SK-N-MC (cell line): Measurements from ENCODE around the gene MAGI3.

ENCODE experiments used
- DNase-seq: peaks from one replicate; pipeline ENCODE4 v3.0.0-alpha.2; 2011; ENCODE audit warnings: low read depth, low spot score
- H3K27ac ChIP-seq: fragments of 200-600 bp; sonication (generic); 2 replicates; pipeline ENCODE4 v1.5.1; 2016; ENCODE audit warnings: mixed run types
- H3K36me3 ChIP-seq: fragments of 200-600 bp; sonication (generic); 2 replicates; pipeline ENCODE4 v1.6.1; 2017; ENCODE audit warnings: antibody characterized with exemption, low read length, mixed read lengths; ENCODE audit not compliant: insufficient read depth
- H3K4me3 ChIP-seq: fragments of 200-600 bp; sonication (generic); 2 replicates; pipeline ENCODE4 v1.5.1; 2016
- H3K9ac ChIP-seq: fragments of 200-600 bp; sonication (generic); 2 replicates; pipeline ENCODE4 v1.8.0; 2017; ENCODE audit warnings: mixed run types, mixed read lengths; ENCODE audit not compliant: insufficient read length
- H3K9me3 ChIP-seq: fragments of 200-600 bp; sonication (generic); 2 replicates; pipeline ENCODE4 v1.6.1; 2017; ENCODE audit warnings: low read depth, mild to moderate bottlenecking, antibody characterized with exemption, low read length, moderate library complexity, mixed read lengths
- EZH2 ChIP-seq: fragments of 200-600 bp; sonication (generic); IDR thresholded peaks from one replicate; pipeline ENCODE4 v1.6.1; 2017; ENCODE audit warnings: antibody characterized with exemption
- FOXP2 ChIP-seq: optimal IDR thresholded peaks from 2 replicates; pipeline ENCODE3; 2011; ENCODE audit warnings: mild to moderate bottlenecking, moderate library complexity; ENCODE audit not compliant: insufficient read depth; ENCODE audit errors: extremely low read length, control extremely low read depth
- POLR2AphosphoS5 ChIP-seq: IDR thresholded peaks from 2 replicates; pipeline ENCODE4 v1.6.1; 2012; ENCODE audit warnings: mild to moderate bottlenecking, low read depth, low read length, borderline replicate concordance

The MAGI3 gene

DNA sequence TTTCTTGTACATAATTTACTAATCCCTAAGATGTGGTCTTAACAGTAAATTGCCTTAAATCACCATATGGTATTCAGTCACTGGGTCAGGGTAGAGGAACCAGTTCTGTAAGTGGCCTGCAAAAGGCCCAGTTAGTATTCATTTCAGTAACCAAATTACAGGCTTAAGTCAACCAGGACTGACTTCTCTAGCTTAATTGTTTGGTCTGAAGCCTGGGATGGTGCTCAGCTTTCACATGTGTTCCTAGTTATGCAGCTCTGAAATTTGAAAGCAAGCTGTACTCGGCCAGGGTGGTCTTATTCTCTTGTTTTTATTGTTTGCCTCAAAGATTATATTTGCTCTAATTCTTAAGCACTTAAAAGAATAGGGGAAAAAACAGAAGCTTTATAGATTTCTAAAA is 144.6 kb downstream of the MAGI3 start:
- Histone ChIP-seq H3K9me3 (no peaks in the 10 kb centered on the region; the same call in 1 of the 2 replicates), H3K27ac (peak overlapping the region; percentile 88), H3K9ac (peak overlapping the region; percentile 49), H3K36me3 (no peaks in the 10 kb centered on the region), H3K4me3 (peak overlapping the region; percentile 51)
- DNase-seq, result no peak
- TF ChIP-seq FOXP2, result no peak
- TF ChIP-seq POLR2AphosphoS5, result no peak
- TF ChIP-seq EZH2, result no peak

DNA sequence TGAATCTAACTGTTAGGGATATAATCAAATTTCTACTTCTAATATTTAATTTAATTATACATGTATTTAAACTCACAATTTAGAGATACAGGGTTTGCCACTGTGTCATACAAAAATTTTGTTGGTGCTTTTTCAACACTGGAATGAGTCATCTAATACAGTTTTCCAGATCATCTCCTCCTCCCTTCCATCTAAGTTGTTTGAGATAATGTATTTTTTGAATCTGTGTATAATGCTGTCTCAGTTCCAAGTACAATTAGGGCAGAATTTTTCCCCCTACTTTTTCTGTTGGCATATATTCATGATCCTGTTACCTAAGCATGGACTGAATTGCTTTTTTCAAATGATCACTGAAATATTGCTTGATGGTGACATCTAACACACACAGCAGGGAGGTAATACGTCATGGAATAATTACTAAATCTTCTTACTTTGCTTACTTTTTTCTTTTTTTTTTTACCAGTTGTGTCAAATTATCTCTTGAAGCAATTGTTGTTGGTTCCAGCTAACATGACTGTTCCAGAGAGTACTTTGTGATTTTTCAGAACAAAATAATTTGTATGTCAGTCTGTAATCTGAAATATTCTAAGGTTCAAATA is 146.0 kb downstream of the MAGI3 start:
- peak overlapping the region; percentile 88 for H3K27ac ChIP-seq
- no peak for DNase-seq
- no peak overlapping the region for H3K4me3 ChIP-seq
- H3K9ac ChIP-seq, result no peak overlapping the region
- TF ChIP-seq FOXP2 (no peak), POLR2AphosphoS5 (no peak), EZH2 (no peak)
- no peaks in the 10 kb centered on the region for H3K36me3 ChIP-seq
- no peaks in the 10 kb centered on the region; the same call in 1 of the 2 replicates for H3K9me3 ChIP-seq

DNA sequence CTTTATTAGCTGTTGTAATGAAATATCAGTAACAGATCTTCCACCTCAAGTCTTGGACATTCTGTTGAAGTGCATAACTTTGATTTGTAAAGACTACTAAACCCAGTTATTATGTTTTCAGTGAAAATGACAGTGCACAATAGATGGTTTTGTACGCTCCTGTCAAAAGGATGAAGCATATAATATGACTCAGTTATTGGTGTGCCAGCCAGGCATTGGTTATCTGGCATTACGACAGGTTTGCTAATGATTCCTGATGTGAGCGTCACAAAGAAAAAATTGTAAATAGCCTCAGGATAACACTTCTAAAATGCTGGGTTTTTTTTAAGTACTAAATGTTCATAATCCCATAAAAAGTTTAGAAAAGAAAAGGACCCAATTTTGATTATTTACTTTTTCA is 147.9 kb downstream of the MAGI3 start:
- Histone ChIP-seq H3K4me3 (no peak overlapping the region), H3K27ac (no peak overlapping the region), H3K9ac (no peak overlapping the region), H3K36me3 (no peaks in the 10 kb centered on the region), H3K9me3 (no peaks in the 10 kb centered on the region; the same call in 1 of the 2 replicates)
- DNase-seq, result no peak
- TF ChIP-seq POLR2AphosphoS5 (no peak), FOXP2 (no peak), EZH2 (no peak)

GRCh38 chr1:113540335-113540734 is 150.0 kb downstream of the MAGI3 start:
- Histone ChIP-seq H3K27ac (no peak overlapping the region), H3K9me3 (no peaks in the 10 kb centered on the region; the same call in 1 of the 2 replicates), H3K4me3 (no peak overlapping the region), H3K36me3 (no peaks in the 10 kb centered on the region), H3K9ac (no peak overlapping the region)
- TF ChIP-seq POLR2AphosphoS5 (no peak), FOXP2 (no peak), EZH2 (no peak)
- no peak for DNase-seq

DNA sequence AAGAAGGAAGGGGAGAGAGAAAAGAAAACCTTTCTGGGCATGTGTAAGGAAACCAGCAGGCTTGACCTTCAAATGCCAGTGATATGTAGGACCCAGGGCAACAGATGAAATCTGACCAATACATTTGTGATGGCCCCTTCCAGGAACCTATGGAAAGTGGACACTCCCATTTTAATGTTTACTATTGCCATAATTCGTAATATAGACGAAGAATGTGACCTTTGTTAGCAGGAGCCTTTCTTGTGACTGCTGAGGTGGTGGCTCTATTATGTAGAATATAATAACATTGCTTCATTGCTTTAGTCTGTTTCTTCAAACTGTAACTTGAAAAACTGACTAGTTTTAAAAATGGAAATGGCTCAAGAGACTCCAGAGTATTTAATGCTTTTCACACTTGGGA is 150.8 kb downstream of the MAGI3 start:
- H3K9ac ChIP-seq, result no peak overlapping the region
- no peak for TF ChIP-seq EZH2
- no peak for TF ChIP-seq POLR2AphosphoS5
- TF ChIP-seq FOXP2, result no peak
- DNase-seq, result no peak
- no peaks in the 10 kb centered on the region for H3K36me3 ChIP-seq
- H3K27ac ChIP-seq, result no peak overlapping the region
- no peaks in the 10 kb centered on the region; the same call in 1 of the 2 replicates for H3K9me3 ChIP-seq
- H3K4me3 ChIP-seq, result no peak overlapping the region

DNA sequence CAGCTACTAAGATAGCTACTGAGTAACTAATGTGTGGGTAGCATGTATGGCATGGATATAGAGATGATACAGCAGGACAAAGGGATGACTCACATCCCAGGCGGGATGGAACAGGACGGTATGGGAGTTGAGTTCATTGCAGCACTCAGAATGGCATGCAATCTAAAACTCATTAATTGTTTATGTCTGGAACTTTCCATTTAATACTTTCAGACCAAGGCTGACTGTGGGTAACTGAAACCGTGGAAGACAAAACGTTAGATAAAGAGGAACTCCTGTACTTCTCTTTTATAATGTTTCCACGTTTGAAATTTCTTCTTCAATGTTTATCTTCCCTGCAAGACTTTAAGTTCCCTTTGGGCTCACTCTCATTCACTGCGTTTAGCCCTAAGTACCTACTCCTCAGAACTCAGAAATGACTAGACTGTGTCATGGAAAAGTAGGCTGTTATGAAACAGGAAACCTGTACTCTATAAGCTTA is 151.9 kb downstream of the MAGI3 start:
- no peaks in the 10 kb centered on the region for H3K36me3 ChIP-seq
- no peaks in the 10 kb centered on the region; the same call in 1 of the 2 replicates for H3K9me3 ChIP-seq
- H3K4me3 ChIP-seq, result no peak overlapping the region
- H3K9ac ChIP-seq, result no peak overlapping the region
- no peak for DNase-seq
- H3K27ac ChIP-seq, result no peak overlapping the region
- TF ChIP-seq EZH2 (no peak), POLR2AphosphoS5 (no peak), FOXP2 (no peak)

GRCh38 chr1:113543110-113543509 is 152.8 kb downstream of the MAGI3 start:
- H3K36me3 ChIP-seq, result no peaks in the 10 kb centered on the region
- DNase-seq, result no peak
- H3K27ac ChIP-seq, result no peak overlapping the region
- TF ChIP-seq FOXP2 (no peak), EZH2 (no peak), POLR2AphosphoS5 (no peak)
- H3K9ac ChIP-seq, result no peak overlapping the region
- H3K4me3 ChIP-seq, result no peak overlapping the region
- H3K9me3 ChIP-seq, result no peaks in the 10 kb centered on the region; the same call in 1 of the 2 replicates

GRCh38 chr1:113545210-113545609 is 154.9 kb downstream of the MAGI3 start:
- peak overlapping the region; percentile 35 for H3K4me3 ChIP-seq

More at GRCh38 chr1:113545210-113545609, 154.9 kb downstream of the MAGI3 start:
- Histone ChIP-seq H3K36me3 (no peaks in the 10 kb centered on the region), H3K9ac (no peak overlapping the region), H3K27ac (peak overlapping the region; percentile 89), H3K9me3 (no peaks in the 10 kb centered on the region)
- DNase-seq, result no peak
- TF ChIP-seq EZH2 (no peak), POLR2AphosphoS5 (no peak)
